ENCODE results near the gene VEPH1.

VEPH1 gene

GRCh38 chr3:157477441-157477840 lies 25.8 kb downstream of the VEPH1 start:
- peak; percentile 33 for DNase-seq (ENCODE audit: low read depth)

DNA sequence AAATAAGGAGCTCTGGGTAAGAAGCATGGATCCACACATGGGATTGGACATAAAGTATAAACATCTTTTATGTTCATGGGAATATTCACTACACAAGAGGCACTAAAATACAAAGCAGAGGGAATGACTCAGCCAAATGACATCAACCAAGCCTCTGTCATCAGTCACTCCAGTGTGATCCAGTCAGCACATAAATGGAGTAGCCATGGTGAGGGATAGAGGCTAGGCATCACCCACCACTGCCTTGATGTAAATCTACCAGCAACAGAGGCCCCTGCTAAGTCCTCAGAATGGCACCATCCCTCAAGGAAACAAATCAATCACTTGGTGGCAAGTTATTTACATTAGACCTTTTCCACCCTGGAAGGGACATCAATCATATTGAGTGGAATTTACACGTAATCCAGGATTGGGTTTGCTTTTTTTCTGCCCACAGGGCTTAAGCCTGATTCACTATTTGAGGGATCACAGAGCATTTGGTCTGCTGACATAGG lies 27.2 kb downstream of the VEPH1 start:
- DNase-seq (ENCODE audit: low read depth): peak; percentile 71

- no peak for DNase-seq (ENCODE audit: low read depth)
Measured at GRCh38 chr3:157472648-157473047, 30.6 kb downstream of the VEPH1 start.

- no peak for DNase-seq (ENCODE audit: low read depth)
Measured at GRCh38 chr3:157471064-157471463, 32.2 kb downstream of the VEPH1 start.

DNA sequence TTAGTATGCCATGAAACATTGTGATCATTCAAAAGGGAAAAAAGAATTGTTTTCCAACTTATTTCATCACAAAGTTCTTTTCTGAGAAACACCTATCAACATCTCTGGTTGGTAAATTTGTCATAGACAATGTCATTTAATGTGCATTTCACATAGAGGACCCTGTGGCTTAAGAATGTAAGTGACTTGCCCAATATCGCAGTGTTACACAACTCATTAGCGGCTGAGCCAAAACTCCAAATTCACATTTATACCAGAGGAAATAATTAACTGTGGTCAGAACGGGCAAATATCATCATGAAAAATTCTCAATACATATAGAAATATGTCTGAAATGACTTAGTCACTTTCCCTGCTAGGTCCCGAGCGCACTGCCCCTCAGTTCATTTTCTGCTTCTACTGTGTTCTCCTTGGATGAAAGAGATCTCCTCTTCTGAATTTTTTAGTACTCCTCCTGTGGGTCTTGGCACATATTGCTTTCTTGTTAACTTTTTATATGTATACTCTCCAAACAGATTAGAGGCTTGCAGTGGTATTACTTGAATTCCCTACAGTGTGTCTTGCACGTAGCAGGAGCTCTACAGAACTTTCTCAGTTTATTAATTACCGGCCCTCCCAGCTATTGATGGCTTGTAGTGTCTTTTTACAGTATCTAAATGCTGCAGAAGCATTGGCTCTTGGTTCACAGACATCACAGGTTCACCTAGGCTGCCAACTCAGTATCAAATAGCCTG lies 33.5 kb downstream of the VEPH1 start:
- no peak for DNase-seq (ENCODE audit: low read depth)

GRCh38 chr3:157467200-157467599 lies 36.0 kb downstream of the VEPH1 start:
- DNase-seq (ENCODE audit: low read depth): peak; percentile 43

- no peak for DNase-seq (ENCODE audit: low read depth)
Measured at GRCh38 chr3:157465741-157466140, 37.5 kb downstream of the VEPH1 start.

DNA sequence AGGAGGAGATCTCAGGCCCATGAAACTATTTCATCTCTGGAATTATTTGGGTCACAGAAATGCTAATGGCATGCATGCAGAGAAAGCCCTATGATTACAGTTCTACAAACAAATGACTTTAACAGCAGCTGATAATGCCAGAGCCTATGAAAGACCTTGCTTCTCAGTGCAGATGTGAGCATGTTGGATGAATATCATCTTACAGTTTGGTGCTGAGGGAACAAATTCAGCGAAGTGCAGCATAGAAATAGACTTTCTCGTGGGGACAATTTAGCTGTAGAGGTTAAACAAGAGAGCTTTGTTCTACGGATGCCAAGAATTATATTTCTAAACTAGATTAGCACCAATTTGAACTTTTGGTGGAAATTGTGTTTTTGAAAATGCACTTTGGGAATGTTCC lies 38.9 kb downstream of the VEPH1 start:
- DNase-seq (ENCODE audit: low read depth): no peak

- DNase-seq (ENCODE audit: low read depth): no peak
Measured at GRCh38 chr3:157463816-157464215, 39.4 kb downstream of the VEPH1 start.

- DNase-seq (ENCODE audit: low read depth): peak; percentile 69
Measured at GRCh38 chr3:157460253-157460652, 43.0 kb downstream of the VEPH1 start.

DNA sequence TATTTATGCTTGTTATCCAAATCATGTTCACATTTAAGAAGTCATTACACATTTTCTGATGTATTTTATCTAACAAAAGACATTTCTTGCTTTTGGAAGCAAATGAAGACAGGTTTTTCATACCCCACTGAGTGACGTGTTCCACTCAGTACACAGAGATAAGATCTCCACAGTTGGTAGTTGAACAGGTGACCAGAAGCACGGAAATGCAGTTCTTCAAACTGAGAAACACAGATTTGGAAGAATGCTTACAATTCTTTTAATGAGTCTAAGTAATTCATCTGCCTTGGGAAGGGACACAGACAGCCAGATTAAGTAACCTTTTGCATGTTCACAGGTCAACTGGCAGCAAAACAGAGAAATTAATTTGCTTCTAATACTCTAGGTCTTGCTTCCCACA lies 43.5 kb downstream of the VEPH1 start:
- no peak for DNase-seq (ENCODE audit: low read depth)

DNA sequence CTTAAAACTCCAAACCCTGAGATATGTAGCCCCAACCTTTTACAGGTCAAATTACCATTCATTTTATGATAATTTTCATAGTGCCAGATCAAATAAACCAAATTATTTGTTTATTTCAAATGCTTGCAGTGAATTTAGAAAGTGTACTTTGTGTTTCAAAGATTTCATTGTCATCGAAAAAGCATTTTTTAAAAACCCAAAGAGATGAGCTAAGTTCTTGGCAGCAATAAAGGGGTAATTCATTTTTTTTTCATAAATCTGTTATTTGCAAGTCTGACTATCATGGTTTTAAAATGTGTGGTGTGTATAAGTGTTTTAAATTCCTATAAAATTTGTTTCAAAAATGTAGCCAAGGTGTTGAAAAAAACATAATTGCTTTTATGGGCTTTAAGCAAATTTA lies 49.4 kb downstream of the VEPH1 start:
- DNase-seq (ENCODE audit: low read depth): no peak

GRCh38 chr3:157452097-157452496 lies 51.1 kb downstream of the VEPH1 start:
- DNase-seq (ENCODE audit: low read depth): no peak

DNA sequence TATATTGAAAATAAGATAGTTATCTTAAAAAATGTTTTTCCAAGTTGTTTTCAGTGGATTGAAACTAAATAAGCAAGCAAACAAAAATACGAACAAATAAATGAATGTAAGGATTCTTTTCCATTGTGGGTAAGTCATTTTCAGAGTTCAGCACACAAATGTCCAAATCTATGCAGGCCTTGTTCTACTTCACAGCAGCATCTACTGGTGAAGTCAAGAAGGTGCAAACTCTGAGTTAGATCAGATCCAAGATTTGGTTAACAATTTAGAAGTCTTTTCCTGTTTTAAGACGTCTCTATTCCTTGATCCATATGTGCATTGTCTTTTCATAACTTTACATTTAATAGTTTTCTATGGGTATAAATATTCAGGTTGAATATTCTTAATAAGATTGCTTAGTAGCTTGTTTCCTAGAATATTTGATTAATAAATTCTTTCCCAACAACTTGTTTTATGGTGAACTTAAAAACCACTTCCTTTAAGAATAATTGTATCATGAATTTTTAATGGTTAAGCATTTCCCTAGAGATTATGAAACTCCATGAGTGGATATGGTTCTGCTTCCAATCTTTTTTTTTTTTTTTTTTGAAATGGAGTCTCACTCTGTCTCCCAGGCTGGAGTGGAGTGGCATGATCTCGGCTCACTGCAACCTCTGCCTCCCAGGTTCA lies 56.1 kb downstream of the VEPH1 start:
- DNase-seq (ENCODE audit: low read depth): peak; percentile 70

GRCh38 chr3:157445857-157446256 lies 57.4 kb downstream of the VEPH1 start:
- DNase-seq (ENCODE audit: low read depth): peak; percentile 68

DNA sequence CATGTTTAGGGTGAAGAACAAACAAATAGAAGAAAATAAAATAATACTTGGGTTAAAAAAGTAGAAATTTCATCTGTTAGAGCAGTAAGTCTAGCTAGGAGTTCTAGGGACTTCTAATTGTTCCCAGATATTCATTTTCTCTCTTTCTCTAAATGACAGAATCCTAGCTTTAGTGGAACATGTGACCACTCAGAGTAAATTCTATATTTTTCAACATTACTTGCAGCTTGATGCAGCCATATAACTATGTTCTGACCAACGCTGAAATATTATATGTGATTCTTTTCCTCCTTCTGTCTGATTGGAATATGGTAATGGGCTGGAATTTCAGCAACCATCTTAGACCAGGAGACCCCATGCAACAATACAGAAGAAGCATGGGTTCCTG lies 58.4 kb downstream of the VEPH1 start:
- DNase-seq (ENCODE audit: low read depth): no peak

GRCh38 chr3:157443905-157444796 lies 59.1 kb downstream of the VEPH1 start:
- DNase-seq (ENCODE audit: low read depth): no peak

DNA sequence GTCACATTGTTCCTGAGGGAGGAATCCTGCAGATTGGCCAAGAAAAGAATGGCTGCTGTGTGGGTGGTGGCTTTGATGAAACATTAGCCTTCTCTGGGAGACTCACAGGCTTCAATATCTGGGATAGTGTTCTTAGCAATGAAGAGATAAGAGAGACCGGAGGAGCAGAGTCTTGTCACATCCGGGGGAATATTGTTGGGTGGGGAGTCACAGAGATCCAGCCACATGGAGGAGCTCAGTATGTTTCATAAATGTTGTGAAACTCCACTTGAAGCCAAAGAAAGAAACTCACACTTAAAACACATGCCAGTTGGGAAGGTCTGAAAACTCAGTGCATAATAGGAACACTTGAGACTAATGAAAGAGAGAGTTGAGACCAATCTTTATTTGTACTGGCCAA lies 60.5 kb downstream of the VEPH1 start:
- peak; percentile 37 for DNase-seq (ENCODE audit: low read depth)

DNA sequence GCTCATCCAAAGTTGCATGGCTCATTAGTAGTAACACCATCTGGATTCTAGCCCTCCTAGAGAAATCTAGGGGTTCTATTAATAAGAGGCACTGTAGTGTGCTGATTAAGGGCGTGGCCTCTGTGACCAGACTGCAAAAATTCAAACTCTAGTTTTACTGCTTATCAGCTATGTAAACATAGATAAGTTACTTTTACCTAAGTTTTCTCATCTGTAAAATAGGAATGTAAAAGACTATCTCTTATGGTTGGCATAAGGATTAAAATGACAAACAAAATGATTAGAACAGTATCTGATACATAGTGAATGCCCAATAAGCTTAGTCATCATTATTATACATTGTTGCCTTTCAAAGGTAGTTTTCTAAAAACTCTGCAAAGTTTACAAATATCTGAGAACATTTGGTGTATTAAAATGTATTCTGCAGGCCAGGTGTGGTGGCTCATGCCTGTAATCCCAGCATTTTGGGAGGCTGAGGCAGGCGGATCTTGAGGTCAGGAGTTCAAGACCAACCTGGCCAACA lies 62.1 kb downstream of the VEPH1 start:
- no peak for DNase-seq (ENCODE audit: low read depth)

DNA sequence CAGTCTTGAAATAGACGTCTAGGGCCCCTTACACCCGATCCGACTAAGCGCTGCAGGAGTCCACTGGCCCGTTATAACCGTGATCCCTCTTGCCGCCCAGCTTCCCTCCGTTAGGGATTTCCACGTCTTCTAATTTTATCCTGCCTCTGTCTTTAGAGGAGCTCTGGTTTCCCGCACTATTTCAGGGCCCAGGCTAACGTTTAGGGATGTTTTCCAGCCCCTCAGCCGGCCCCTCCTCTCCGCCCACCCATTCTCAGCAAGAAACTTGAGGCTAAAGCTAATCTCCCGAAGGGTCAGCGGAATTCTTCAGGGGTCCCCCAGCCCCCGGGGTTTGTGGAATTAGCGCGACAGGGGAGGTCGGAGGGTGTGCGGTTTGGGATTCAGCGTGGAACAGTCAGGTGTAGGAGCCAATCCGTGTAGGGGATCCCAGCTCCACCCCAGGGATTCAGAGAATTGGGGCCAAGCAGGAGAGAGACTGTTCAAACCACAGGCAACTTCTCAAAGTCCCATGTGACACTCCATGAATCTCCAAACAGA lies 65.0 kb downstream of the VEPH1 start:
- peak; percentile 58 for DNase-seq (ENCODE audit: low read depth)

GRCh38 chr3:157436583-157437291 lies 66.5 kb downstream of the VEPH1 start, which contains the start of gene PTX3:
TSS of gene PTX3 (plus strand) at chr3:157436850. CDS start at chr3:157436934, 84 bp downstream.
- peak; percentile 90 for DNase-seq (ENCODE audit: low read depth)
